Epithelial cell of proximal tubule (primary cell): Measurements from ENCODE around the gene ATP6V0A1. TPM values are rescaled to one million over a fixed set of nuclear protein-coding genes. Genes with fewer than 3 reads are reported as not detected.
"Not testable (repeated sequence)": the region's sequence is repeated elsewhere in the genome, so short reads cannot be mapped to it uniquely, and the experiment has no call there.

Experiments used
- DNase-seq: peaks from one replicate; pipeline ENCODE4 v3.0.0-alpha.2; 2011; ENCODE audit warnings: low read depth
- H3K4me3 ChIP-seq: 2 replicates; pipeline ENCODE4 v1.5.1; 2011; ENCODE audit warnings: low read depth, mild to moderate bottlenecking, low read length
- CTCF ChIP-seq: conservative IDR thresholded peaks from 2 replicates; pipeline ENCODE4 v1.5.1; 2012; ENCODE audit warnings: low read depth, mild to moderate bottlenecking, low read length
- total RNA-seq: library from RNA; depleted of rRNA; stranded (reverse); fragments of >200 nt; gene quantifications from 2 replicates; pipeline ENCODE4 v1.2.3, GENCODE V29; 2015

ATP6V0A1 gene
- total RNA-seq, 1 donor from 2014 or later: 32.3 TPM

GRCh38 chr17:42414704-42415409 is 43.8 kb upstream of the ATP6V0A1 start:
- DNase-seq: no peak
- no peak for TF ChIP-seq CTCF
- no peak overlapping the region for H3K4me3 ChIP-seq

DNA sequence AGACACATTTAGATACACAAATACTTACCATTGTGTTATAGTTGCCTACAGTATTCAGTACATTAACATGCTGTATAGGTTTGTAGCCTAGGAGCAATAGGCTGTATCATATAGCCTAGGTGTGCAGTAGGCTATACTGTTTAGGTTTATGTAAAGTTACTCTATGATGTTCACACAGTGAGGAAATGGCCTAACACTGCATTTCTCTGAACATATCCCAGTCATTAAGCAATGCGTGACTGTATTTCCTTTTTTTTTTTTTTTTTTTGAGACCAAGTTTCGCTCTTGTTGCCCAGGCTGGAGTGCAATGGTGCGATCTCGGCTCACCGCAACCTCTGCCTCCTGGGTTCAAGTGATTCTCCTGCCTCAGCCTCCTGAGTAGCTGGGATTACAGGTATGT is 40.7 kb upstream of the ATP6V0A1 start:
- DNase-seq, H3K4me3 ChIP-seq: not testable (repeated sequence)

GRCh38 chr17:42421136-42421506 is 37.6 kb upstream of the ATP6V0A1 start:
- peak overlapping the region; percentile 69 for H3K4me3 ChIP-seq
- no peak for TF ChIP-seq CTCF
- DNase-seq: no peak

DNA sequence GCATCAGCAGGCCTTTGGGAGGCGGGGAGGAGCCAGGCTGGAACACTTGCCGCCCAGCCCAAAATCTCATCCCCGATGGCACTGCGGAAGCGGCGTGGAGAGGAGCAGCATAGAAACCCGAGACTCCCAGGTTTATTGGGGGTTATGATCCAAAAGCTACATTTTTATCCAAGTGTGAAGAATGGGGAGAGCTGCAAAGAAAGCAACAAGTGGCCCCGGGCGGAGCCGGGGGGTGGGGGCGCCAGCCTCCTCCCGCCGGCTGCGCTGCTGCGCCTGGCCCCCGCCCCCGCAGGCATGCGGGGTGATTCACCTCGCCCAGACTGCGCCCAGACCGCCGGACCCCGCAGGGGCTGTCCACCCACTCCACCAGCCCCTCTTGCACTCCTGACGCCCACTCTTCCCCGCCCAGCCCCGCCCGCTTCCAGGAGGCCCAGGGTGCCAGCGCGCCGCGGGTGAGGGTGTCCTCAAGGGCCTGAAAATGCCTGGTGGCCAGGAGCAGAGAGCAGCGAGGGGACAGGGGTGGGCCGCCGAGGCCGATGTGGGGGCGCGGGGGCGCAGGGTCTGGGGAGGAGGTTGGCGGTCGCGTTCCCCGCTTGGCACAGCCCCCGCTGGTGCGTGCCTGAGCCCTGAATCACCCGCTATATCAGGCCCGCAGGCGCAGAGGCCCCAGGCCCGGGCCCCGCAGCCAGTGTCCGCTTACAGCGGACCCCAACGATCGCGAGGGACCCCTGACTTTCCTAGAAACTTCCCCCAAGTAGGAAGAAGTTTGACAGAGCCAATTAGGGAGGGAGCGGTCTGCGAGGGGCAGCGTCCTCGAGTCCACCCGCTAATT is 37.0 kb upstream of the ATP6V0A1 start:
- TF ChIP-seq CTCF: no peak
- no peak for DNase-seq
- H3K4me3 ChIP-seq: peak overlapping the region; percentile 69

DNA sequence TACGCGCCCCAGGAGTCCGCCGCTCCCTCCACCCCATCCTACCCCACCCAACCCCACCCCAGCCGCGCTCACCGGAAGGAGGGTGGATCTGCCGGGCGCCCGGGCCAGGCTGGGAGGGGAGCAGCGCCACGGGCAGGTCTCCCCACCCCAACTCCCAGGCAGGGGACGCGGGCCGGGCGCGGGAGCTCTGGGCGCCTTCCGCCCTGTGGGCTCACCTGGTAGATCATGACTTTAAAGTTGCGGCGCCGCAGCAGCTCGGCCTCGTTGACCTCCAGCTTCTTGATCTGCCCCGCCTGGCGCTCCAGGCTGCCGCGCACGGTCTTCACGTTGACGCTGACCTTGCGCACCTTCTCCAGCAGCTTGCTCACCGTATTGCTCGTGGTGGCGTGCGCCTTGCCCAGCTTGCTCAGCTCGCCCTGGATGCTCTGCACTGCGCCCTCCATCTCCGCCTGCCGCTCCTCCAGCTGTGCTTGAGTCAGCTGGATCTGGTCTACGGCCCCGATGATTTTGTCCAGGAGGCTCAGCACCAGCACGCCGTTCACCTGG is 36.2 kb upstream of the ATP6V0A1 start:
- H3K4me3 ChIP-seq: peak overlapping the region; percentile 69
- DNase-seq: no peak
- no peak for TF ChIP-seq CTCF

DNA sequence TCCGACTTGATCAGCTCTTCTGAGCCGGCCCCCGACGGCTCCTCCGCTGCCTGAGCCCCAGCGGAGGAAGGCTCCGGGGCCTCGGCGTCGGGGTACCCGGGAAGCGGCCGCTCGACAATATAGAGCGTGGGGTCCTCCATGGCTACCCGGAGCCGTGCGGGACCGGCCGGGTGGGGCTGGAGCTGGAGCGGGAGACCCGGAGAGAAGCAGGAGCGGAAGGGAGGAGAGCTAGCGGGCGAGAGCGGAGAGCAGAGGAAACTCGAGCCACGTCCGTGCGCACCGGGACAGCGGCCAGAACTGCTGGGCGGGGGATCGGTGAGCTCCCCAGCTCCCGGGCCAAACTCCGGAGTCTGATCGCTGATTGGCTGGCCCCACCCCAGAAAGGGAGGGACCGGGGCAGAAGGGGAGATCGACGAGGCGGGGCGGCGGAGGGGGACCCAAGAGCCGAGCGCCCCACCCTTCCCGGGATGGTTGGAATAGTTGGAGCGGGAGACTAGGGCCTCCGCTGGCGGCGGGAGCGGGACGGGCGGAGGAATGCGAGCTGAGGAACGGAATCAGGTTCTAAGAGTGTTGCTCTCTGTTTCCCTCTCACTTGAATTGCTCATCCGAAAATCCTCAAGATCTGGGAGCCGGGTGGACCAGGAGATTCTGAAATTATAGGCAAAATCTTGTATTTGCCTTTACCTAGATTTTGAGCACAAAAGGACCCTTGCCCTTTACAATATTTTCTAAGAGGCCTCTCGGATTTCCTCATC is 35.5 kb upstream of the ATP6V0A1 start, which contains the start of gene CAVIN1:
CAVIN1 (minus strand) TSS at position 299 of the 755 bp plus-strand sequence; CDS start at position 140, 159 bp downstream.
- H3K4me3 ChIP-seq: peak within 1 kb of the TSS; percentile 69
- DNase-seq: no peak
- no peak for TF ChIP-seq CTCF

DNA sequence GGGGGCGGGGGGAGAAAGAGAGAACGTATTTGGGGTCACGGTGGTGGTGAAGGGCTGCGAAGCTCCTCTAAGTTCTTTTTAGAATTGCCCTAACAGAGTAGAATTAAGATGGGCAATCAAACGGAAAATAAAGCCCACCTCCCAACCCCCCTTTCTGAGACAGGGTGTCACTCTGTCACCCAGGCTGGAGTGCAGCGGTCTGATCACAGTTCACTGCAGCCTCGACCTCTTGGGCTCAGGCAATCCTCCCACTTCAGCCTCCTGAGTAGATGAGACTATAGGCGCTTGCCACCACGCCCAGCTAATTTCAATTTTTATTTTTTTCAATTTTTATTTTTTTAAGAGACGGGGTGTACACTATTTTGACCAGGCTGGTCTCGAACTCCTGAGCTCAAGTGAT is 34.9 kb upstream of the ATP6V0A1 start:
- no peak for TF ChIP-seq CTCF
- DNase-seq: no peak
- H3K4me3 ChIP-seq: peak overlapping the region; percentile 69
